ENCODE data around the gene LRRC27. TPM values are rescaled to one million over a fixed set of nuclear protein-coding genes. Genes with fewer than 3 reads are reported as not detected.

The LRRC27 gene
- total and polyA plus RNA-seq, 2 of the 4 experiments (the other 2 are of a cell fraction): 3.8 to 5.3 TPM

DNA sequence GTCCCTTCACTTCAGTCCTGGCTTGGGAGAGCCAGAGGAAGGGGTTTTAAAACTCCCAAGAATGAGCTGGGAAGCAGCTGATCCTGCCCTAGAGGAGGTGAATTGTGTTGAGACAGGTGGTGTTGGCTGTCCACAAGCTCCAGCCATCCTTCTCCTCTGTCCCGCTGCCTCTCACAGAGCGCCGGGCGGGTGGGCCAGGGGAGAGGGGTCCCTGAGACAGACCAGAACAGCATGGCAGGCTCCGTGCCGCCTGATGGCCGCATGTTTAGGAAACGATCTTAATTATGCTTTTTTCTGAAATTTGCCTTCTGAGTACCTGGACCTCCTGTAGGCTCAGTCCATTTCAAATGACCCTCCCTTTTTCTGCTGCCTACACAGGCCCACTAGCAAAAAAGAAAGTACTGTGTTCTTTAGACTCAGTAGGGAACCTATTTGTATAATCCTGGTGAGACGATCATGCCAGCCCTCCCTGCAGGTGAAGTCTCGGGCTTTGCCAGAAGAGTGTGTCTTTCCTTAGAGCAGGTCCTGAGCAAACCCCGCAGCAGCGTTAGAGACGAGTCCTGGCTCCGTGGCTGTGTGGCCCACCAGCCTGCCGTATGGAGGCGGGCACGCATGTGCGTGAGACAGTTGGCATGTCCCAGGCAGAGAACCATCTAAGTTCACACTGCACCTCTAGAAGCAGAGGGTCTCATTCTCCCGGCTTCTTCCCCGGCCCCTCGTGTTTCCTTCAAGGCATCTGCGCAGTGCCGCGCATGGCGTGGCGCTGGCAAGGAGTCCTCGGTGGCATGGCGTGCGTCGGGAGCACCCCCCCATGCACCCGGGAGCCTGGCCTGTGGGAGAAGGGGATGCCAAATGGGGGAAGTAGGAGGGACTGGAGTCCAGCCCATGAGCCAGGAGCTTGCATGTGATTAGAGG lies 38.7 kb downstream of the LRRC27 start (continued):
- TF ChIP-seq, protein P1, sequence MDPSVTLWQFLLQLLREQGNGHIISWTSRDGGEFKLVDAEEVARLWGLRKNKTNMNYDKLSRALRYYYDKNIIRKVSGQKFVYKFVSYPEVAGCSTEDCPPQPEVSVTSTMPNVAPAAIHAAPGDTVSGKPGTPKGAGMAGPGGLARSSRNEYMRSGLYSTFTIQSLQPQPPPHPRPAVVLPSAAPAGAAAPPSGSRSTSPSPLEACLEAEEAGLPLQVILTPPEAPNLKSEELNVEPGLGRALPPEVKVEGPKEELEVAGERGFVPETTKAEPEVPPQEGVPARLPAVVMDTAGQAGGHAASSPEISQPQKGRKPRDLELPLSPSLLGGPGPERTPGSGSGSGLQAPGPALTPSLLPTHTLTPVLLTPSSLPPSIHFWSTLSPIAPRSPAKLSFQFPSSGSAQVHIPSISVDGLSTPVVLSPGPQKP (IDR thresholded peaks at IDR 0.05; ENCODE audit: borderline replicate concordance, low read depth, low read length): no peak

DNA sequence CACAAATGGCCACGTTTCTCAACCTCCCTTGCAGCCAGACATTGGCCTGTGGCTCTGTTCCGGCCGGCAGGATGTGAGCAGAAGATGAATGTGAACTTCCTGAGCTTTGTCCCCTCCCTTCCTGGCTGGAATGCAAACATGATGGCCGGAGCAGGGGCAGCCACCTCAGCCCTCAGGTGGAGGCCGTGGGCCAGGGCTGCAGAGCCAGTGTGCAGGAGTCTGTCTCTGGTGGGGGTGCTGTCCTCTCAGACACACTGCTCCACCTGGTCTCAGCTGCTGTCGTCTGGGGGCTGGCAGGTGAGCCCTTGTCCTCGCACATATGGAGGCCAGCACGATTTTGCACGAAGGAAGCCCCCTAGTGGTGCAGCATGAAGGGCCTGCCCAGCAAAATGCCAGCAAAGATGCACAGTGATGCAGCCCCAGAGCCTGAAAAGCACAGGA lies 39.7 kb downstream of the LRRC27 start:
- no peak overlapping the region for H3K14ac ChIP-seq (replicated peaks; ENCODE audit: low read depth, low read length)
- 96% methylated on average over 4 of the region's 9 CpGs; no CpG with 5 or more reads in 1 of the 2 experiments for WGBS, 2 experiments (ENCODE audit: extremely low coverage in 2 of 2, insufficient read length in 1 of 2)
- H3K9me1 ChIP-seq (ENCODE audit: insufficient read depth, low read length): 0 out of 2 replicates have a peak, but pooled peaks cover 2% of the 10 kb centered on the region
- H3K9ac ChIP-seq (ENCODE audit: low read depth, low read length): no peak overlapping the region
- TF ChIP-seq, protein P2, sequence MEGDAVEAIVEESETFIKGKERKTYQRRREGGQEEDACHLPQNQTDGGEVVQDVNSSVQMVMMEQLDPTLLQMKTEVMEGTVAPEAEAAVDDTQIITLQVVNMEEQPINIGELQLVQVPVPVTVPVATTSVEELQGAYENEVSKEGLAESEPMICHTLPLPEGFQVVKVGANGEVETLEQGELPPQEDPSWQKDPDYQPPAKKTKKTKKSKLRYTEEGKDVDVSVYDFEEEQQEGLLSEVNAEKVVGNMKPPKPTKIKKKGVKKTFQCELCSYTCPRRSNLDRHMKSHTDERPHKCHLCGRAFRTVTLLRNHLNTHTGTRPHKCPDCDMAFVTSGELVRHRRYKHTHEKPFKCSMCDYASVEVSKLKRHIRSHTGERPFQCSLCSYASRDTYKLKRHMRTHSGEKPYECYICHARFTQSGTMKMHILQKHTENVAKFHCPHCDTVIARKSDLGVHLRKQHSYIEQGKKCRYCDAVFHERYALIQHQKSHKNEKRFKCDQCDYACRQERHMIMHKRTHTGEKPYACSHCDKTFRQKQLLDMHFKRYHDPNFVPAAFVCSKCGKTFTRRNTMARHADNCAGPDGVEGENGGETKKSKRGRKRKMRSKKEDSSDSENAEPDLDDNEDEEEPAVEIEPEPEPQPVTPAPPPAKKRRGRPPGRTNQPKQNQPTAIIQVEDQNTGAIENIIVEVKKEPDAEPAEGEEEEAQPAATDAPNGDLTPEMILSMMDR (conservative IDR thresholded peaks at IDR 0.05; ENCODE audit: low read depth, low read length): peak; percentile 32
- no peak for TF ChIP-seq MXI1 (IDR thresholded peaks at IDR 0.05; ENCODE audit: borderline replicate concordance, low read depth, low read length)
- in situ Hi-C loops (cut with MboI; ENCODE audit: low sequenced_read_pairs): no loop called here
- H3K4me2 ChIP-seq (ENCODE audit: low read depth, low read length): no peak overlapping the region
- H3K56ac ChIP-seq (ENCODE audit: extremely low read depth, insufficient read depth, low read length): no peak overlapping the region
- ATAC-seq (ENCODE audit: low read depth): no peak
- no peak overlapping the region for H2BK5ac ChIP-seq (ENCODE audit: low read depth, low read length, poor library complexity, severe bottlenecking)
- H4K20me1 ChIP-seq (ENCODE audit: insufficient read depth, low read length): no peaks in the 10 kb centered on the region
- H3K23ac ChIP-seq (ENCODE audit: low read depth, low read length): no peak overlapping the region
- H2AK9ac ChIP-seq (replicated peaks; ENCODE audit: low read depth, low read length, poor library complexity): peak overlapping the region; percentile 50
- H3K18ac ChIP-seq (ENCODE audit: low read depth, low read length): no peak overlapping the region
- no peaks in the 10 kb centered on the region for H3K4me1 ChIP-seq (ENCODE audit: control insufficient read depth, insufficient read depth, low read length)
- ChIA-PET POLR2A (ENCODE audit: unreplicated experiment) (no interaction called here), CTCF (no interaction called here)
- no peak overlapping the region for H2BK15ac ChIP-seq (ENCODE audit: low read depth, low read length)
- no peak overlapping the region for H2BK120ac ChIP-seq (ENCODE audit: low read depth, low read length)
- no TSS peak for BruUV-seq (replicated peaks)
- dilution Hi-C loops (cut with HindIII; ENCODE audit: low sequenced_read_pairs, unreplicated experiment): no loop called here
- H3K79me1 ChIP-seq (ENCODE audit: low read depth in 1 of 2, low read length in 2 of 2): no peaks in the 10 kb centered on the region
- H4K91ac ChIP-seq (ENCODE audit: insufficient read depth, low read depth, low read length): no peak overlapping the region
- H3K4ac ChIP-seq (ENCODE audit: low read depth, low read length): no peak overlapping the region
- H2BK20ac ChIP-seq (ENCODE audit: low read depth, low read length): no peak overlapping the region
- no peak overlapping the region for H4K8ac ChIP-seq (ENCODE audit: low read depth in 2 of 2, low read length in 2 of 2)
- peaks cover under 1% of the 10 kb centered on the region; the same call in 1 of the 2 replicates for H3K36me3 ChIP-seq (ENCODE audit: control insufficient read depth, insufficient read depth, low read length)
- DNase-seq: no peak
- no peak overlapping the region for H3K4me3 ChIP-seq (ENCODE audit: insufficient read depth, low read depth, low read length)
- no peak overlapping the region for H4K5ac ChIP-seq (ENCODE audit: low read depth, low read length)
- no peak overlapping the region for H2AFZ ChIP-seq (replicated peaks; ENCODE audit: low read length, poor library complexity)
- no peaks in the 10 kb centered on the region for H3K27me3 ChIP-seq (ENCODE audit: control insufficient read depth, insufficient read depth, low read length)
- H2AK5ac ChIP-seq (ENCODE audit: low read depth, low read length): no peak overlapping the region
- no peak overlapping the region for H3K27ac ChIP-seq (ENCODE audit: insufficient read depth, low read length)
- intact Hi-C loops (cut with micrococcal nuclease): no loop called here
- no peaks in the 10 kb centered on the region for H3K9me3 ChIP-seq (ENCODE audit: control insufficient read depth, insufficient read depth, low read length)
